ENCODE results near the gene PTPRM.

PTPRM gene

DNA sequence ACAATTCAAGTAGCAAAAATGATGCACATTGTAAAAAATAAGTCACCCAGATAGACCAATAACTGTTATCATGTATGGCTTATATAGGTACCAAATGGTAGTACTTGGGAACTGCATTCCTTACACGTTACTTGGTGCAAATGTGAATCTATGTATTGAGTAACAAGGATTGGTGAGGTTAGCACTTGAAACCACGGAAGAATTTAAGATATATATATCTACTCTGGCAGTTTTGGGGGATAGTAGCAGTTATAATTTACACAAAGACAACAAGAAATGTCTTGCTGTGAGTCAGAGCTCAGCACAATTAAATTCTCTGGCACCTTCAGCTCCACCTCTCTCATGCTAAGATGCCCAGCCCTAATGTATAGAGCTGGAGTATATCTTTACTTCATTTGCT lies 682.7 kb downstream of the PTPRM start:
- no peak overlapping the region for H3K27ac ChIP-seq (ENCODE audit: low read depth, low read length)
- no peaks in the 10 kb centered on the region for H3K36me3 ChIP-seq (ENCODE audit: control insufficient read depth, low read length)
- H3K4me3 ChIP-seq (ENCODE audit: low read length) = no peak overlapping the region
- TF ChIP-seq CTCF (IDR thresholded peaks at IDR 0.05; ENCODE audit: low read depth, low read length, poor library complexity, severe bottlenecking) (no peak), EZH2phosphoT487 (IDR thresholded peaks at IDR 0.05; ENCODE audit: borderline replicate concordance, low read length) (no peak)
- H3K4me2 ChIP-seq (ENCODE audit: low read length) = no peak overlapping the region
- no peaks in the 10 kb centered on the region for H3F3A ChIP-seq (ENCODE audit: control insufficient read depth, insufficient read depth)
- H3K9me3 ChIP-seq (ENCODE audit: control insufficient read depth, insufficient read depth, low read length) = no peaks in the 10 kb centered on the region
- H3K27me3 ChIP-seq (ENCODE audit: control insufficient read depth, low read length) = no peaks in the 10 kb centered on the region
- H4K20me1 ChIP-seq (ENCODE audit: control insufficient read depth, insufficient read depth, low read depth, low read length) = no peaks in the 10 kb centered on the region
- H3K9me2 ChIP-seq (replicated peaks; ENCODE audit: control insufficient read depth, low read length) = no peaks in the 10 kb centered on the region
- H3K4me1 ChIP-seq (ENCODE audit: control insufficient read depth, low read length) = no peaks in the 10 kb centered on the region
- H3K79me2 ChIP-seq (ENCODE audit: control insufficient read depth, low read length) = no peaks in the 10 kb centered on the region

GRCh38 chr18:8252371-8252770 lies 685.3 kb downstream of the PTPRM start:
- no peaks in the 10 kb centered on the region for H3F3A ChIP-seq (ENCODE audit: control insufficient read depth, insufficient read depth)
- TF ChIP-seq EZH2phosphoT487 (IDR thresholded peaks at IDR 0.05; ENCODE audit: borderline replicate concordance, low read length) (no peak), CTCF (IDR thresholded peaks at IDR 0.05; ENCODE audit: low read depth, low read length, poor library complexity, severe bottlenecking) (no peak)
- no peaks in the 10 kb centered on the region for H4K20me1 ChIP-seq (ENCODE audit: control insufficient read depth, insufficient read depth, low read depth, low read length)
- no peak overlapping the region for H3K4me3 ChIP-seq (ENCODE audit: low read length)
- H3K4me1 ChIP-seq (ENCODE audit: control insufficient read depth, low read length) = no peaks in the 10 kb centered on the region
- no peaks in the 10 kb centered on the region for H3K9me3 ChIP-seq (ENCODE audit: control insufficient read depth, insufficient read depth, low read length)
- H3K4me2 ChIP-seq (ENCODE audit: low read length) = no peak overlapping the region
- no peaks in the 10 kb centered on the region for H3K27me3 ChIP-seq (ENCODE audit: control insufficient read depth, low read length)
- no peaks in the 10 kb centered on the region for H3K36me3 ChIP-seq (ENCODE audit: control insufficient read depth, low read length)
- H3K79me2 ChIP-seq (ENCODE audit: control insufficient read depth, low read length) = no peaks in the 10 kb centered on the region
- no peaks in the 10 kb centered on the region for H3K9me2 ChIP-seq (replicated peaks; ENCODE audit: control insufficient read depth, low read length)
- no peak overlapping the region for H3K27ac ChIP-seq (ENCODE audit: low read depth, low read length)

GRCh38 chr18:8253944-8254343 lies 686.8 kb downstream of the PTPRM start:
- Histone ChIP-seq H3K79me2 (ENCODE audit: control insufficient read depth, low read length) (no peaks in the 10 kb centered on the region), H3K27me3 (ENCODE audit: control insufficient read depth, low read length) (no peaks in the 10 kb centered on the region), H3K4me3 (ENCODE audit: low read length) (no peak overlapping the region), H3K4me1 (ENCODE audit: control insufficient read depth, low read length) (no peaks in the 10 kb centered on the region), H3K27ac (ENCODE audit: low read depth, low read length) (no peak overlapping the region), H3F3A (ENCODE audit: control insufficient read depth, insufficient read depth) (no peaks in the 10 kb centered on the region), H3K9me3 (ENCODE audit: control insufficient read depth, insufficient read depth, low read length) (no peaks in the 10 kb centered on the region), H3K9me2 (replicated peaks; ENCODE audit: control insufficient read depth, low read length) (no peaks in the 10 kb centered on the region), H4K20me1 (ENCODE audit: control insufficient read depth, insufficient read depth, low read depth, low read length) (no peaks in the 10 kb centered on the region), H3K4me2 (ENCODE audit: low read length) (no peak overlapping the region), H3K36me3 (ENCODE audit: control insufficient read depth, low read length) (no peaks in the 10 kb centered on the region)
- TF ChIP-seq CTCF (IDR thresholded peaks at IDR 0.05; ENCODE audit: low read depth, low read length, poor library complexity, severe bottlenecking) (no peak), EZH2phosphoT487 (IDR thresholded peaks at IDR 0.05; ENCODE audit: borderline replicate concordance, low read length) (no peak)

- H3K9me2 ChIP-seq (replicated peaks; ENCODE audit: control insufficient read depth, low read length) = no peaks in the 10 kb centered on the region
- no peaks in the 10 kb centered on the region for H3K27me3 ChIP-seq (ENCODE audit: control insufficient read depth, low read length)
- no peaks in the 10 kb centered on the region for H4K20me1 ChIP-seq (ENCODE audit: control insufficient read depth, insufficient read depth, low read depth, low read length)
- no peaks in the 10 kb centered on the region for H3K79me2 ChIP-seq (ENCODE audit: control insufficient read depth, low read length)
- H3K27ac ChIP-seq (ENCODE audit: low read depth, low read length) = no peak overlapping the region
- no peaks in the 10 kb centered on the region for H3F3A ChIP-seq (ENCODE audit: control insufficient read depth, insufficient read depth)
- H3K9me3 ChIP-seq (ENCODE audit: control insufficient read depth, insufficient read depth, low read length) = no peaks in the 10 kb centered on the region
- TF ChIP-seq EZH2phosphoT487 (IDR thresholded peaks at IDR 0.05; ENCODE audit: borderline replicate concordance, low read length) = no peak
- no peak for TF ChIP-seq CTCF (IDR thresholded peaks at IDR 0.05; ENCODE audit: low read depth, low read length, poor library complexity, severe bottlenecking)
- no peak overlapping the region for H3K4me3 ChIP-seq (ENCODE audit: low read length)
- no peaks in the 10 kb centered on the region for H3K36me3 ChIP-seq (ENCODE audit: control insufficient read depth, low read length)
- H3K4me2 ChIP-seq (ENCODE audit: low read length) = no peak overlapping the region
- no peaks in the 10 kb centered on the region for H3K4me1 ChIP-seq (ENCODE audit: control insufficient read depth, low read length)
Measured at GRCh38 chr18:8254654-8255053, 687.5 kb downstream of the PTPRM start.
